AG04449 (cell line): ENCODE results near the gene AMFR.
A peak's percentile ranks its signal among the peaks of the same experiment; 100 is the strongest.

Source experiments
- CTCF ChIA-PET: fragments of 350-600 bp; formaldehyde crosslinking; extraction: SDS; loops from one replicate; lab custom pipeline; 2021; ENCODE audit warnings: antibody characterized with exemption; lab: Yijun Ruan, JAX
- POLR2A ChIA-PET: fragments of 400-600, 350-600 bp; formaldehyde crosslinking; extraction: SDS; loops from one replicate; lab custom pipeline; 2020; ENCODE audit warnings: antibody characterized with exemption, inconsistent platforms; lab: Yijun Ruan, JAX
- DNase-seq: peaks from one replicate; pipeline ENCODE4 v3.0.0-alpha.2; 2010; ENCODE audit warnings: low read depth, low spot score
- H3K4me3 ChIP-seq: 2 replicates; pipeline ENCODE4 v1.5.1; 2011; ENCODE audit warnings: low read depth, mild to moderate bottlenecking, control low read depth, low read length
- TF ChIP-seq, protein P1 (sequence below): IDR thresholded peaks from one replicate; pipeline ENCODE4 v1.5.1; 2011; ENCODE audit warnings: mild to moderate bottlenecking, moderate library complexity, low read length, control low read depth, inconsistent platforms; ENCODE audit not compliant: insufficient read depth; ENCODE audit errors: missing control alignments

The AMFR gene

GRCh38 chr16:56357765-56358322 is 67.5 kb downstream of the AMFR start:
- TF ChIP-seq, protein P1, sequence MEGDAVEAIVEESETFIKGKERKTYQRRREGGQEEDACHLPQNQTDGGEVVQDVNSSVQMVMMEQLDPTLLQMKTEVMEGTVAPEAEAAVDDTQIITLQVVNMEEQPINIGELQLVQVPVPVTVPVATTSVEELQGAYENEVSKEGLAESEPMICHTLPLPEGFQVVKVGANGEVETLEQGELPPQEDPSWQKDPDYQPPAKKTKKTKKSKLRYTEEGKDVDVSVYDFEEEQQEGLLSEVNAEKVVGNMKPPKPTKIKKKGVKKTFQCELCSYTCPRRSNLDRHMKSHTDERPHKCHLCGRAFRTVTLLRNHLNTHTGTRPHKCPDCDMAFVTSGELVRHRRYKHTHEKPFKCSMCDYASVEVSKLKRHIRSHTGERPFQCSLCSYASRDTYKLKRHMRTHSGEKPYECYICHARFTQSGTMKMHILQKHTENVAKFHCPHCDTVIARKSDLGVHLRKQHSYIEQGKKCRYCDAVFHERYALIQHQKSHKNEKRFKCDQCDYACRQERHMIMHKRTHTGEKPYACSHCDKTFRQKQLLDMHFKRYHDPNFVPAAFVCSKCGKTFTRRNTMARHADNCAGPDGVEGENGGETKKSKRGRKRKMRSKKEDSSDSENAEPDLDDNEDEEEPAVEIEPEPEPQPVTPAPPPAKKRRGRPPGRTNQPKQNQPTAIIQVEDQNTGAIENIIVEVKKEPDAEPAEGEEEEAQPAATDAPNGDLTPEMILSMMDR = no peak
- ChIA-PET POLR2A (interaction anchor here (1.3 kb wide), 1 partner anchor 30 kb away, joined by 4 read pairs; no protein-coding TSS in a partner anchor), CTCF (interaction anchor here (0.6 to 3.1 kb wide), 6 partner anchors 10 to 821 kb away, joined by 3 to 40 read pairs (median 3); no protein-coding TSS in a partner anchor)
- no peak overlapping the region for H3K4me3 ChIP-seq
- DNase-seq = no peak

- ChIA-PET POLR2A (interaction anchor here (1.3 kb wide), 1 partner anchor 30 kb away, joined by 4 read pairs; no protein-coding TSS in a partner anchor), CTCF (interaction anchor here (0.6 to 3.1 kb wide), 11 partner anchors 9 to 820 kb away, joined by 3 to 40 read pairs (median 3); no protein-coding TSS in a partner anchor)
- H3K4me3 ChIP-seq = peak overlapping the region; percentile 48
- TF ChIP-seq, protein P1 = no peak
- no peak for DNase-seq
Measured at GRCh38 chr16:56357241-56357764, 68.0 kb downstream of the AMFR start.

DNA sequence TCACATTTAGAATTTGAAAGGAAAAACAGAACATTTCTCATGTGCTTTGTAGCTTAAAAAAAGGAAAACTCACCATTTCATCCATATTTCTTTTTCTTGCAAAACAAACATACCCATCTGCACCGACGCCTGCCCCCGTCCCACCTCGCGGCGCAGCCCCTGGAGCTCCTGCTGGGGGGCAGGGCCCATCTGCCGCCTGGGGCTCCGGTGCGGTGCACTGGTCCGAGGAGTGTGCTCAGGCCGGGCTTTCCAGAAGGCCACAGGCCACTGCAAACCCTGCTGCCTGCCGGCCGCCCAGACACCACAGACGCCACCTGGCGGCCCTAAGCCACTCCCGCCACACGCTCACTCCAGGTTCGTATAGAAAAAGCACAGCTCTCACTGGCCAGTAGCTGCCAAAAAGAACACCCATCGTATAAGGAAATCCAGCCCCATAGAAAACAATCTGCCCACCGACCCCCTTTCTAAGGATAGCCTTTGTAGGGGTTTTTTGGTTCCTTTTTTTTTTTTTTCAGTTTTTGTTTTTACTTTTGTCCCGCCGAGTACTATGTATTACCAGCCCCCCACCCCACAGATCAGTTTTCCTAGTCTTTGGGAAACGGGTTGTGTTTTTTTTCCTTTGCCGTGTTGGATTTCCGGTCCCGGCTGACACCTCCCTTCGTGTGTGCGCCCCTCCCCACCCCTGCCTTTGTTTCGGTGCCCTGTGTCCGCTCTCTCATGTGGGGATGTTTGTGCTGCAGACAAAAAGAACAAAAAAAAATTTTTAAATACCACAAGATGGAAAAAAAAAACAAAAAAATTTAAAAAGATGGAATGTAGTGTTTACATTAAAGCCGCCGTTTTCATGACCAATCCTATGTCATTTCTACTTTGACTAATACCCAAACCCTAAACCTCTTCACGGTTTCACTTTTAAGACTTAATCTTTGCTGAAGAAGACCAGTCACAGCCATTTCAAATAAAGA is 68.8 kb downstream of the AMFR start:
- DNase-seq = no peak
- H3K4me3 ChIP-seq = peak overlapping the region; percentile 48
- TF ChIP-seq, protein P1 = peak; percentile 93
- CTCF ChIA-PET = interaction anchor here (0.6 to 3.1 kb wide), 36 partner anchors 8 to 887 kb away, joined by 3 to 49 read pairs (median 3); no protein-coding TSS in a partner anchor
- POLR2A ChIA-PET = interaction anchor here (0.6 to 1.3 kb wide), 2 partner anchors 14 to 31 kb away, joined by 3 to 4 read pairs; no protein-coding TSS in a partner anchor

GRCh38 chr16:56355786-56356275 is 69.5 kb downstream of the AMFR start:
- ChIA-PET CTCF (interaction anchor here (0.6 to 3.1 kb wide), 27 partner anchors 9 to 886 kb away, joined by 3 to 49 read pairs (median 4); no protein-coding TSS in a partner anchor), POLR2A (no interaction called here)
- DNase-seq = no peak
- TF ChIP-seq, protein P1 = no peak
- peak overlapping the region; percentile 48; the same call in 1 of the 2 replicates for H3K4me3 ChIP-seq

DNA sequence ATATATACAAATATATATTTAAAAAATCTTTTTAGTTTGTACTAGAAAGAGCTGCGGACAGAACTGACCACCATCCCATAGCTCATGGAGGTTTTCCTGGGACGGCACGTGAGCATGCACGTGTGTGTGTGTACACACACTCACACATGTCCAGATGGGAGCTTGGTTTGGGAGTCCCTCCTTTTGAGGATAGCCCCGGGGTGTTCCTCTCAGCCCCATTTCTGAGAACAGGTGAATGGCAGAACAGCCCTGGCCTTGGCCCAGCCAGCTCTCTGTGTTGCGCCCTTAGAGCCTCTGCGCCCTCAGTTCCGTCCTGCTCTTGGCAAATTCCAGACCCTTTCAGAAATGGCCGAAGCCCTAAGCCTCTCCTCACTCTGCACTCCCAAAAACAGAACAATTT is 70.1 kb downstream of the AMFR start:
- TF ChIP-seq, protein P1 = no peak
- no peak for DNase-seq
- no peak overlapping the region for H3K4me3 ChIP-seq
- ChIA-PET POLR2A (no interaction called here), CTCF (interaction anchor here (1.0 to 3.1 kb wide), 7 partner anchors 13 to 410 kb away, joined by 3 to 49 read pairs (median 30); no protein-coding TSS in a partner anchor)
